CD4-positive, alpha-beta T cell treated with Interleukin-12 subunit alpha and Interleukin-12 subunit beta, for 1 hour (primary cell): ENCODE data around the gene PIK3C2B.

Source experiments
- DNase-seq: peaks from one replicate; pipeline ENCODE4 v3.0.0-alpha.2; 2020

Gene PIK3C2B

DNA sequence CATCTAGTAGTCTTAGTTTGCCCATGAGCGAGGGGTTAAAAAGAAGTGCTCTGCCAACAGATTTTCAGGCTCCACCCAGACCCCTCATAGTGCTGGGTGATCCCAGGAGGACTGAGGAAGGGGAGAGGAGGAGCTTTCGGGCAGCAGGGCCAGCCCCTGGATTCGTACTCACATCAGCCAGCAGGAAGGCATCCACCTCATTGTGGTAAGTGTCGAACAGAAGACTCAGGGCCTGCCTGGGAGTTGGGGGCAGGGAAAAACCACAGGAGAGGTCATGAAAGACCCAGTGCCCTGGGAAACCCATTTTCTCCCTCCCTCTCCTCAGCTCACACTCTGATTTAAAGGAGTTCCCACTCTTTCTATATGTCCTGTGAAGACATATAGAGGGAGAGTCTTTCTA, 34.9 kb downstream of the PIK3C2B start:
- no peak for DNase-seq

GRCh38 chr1:204457666-204458065, 36.9 kb downstream of the PIK3C2B start:
- no peak for DNase-seq

DNA sequence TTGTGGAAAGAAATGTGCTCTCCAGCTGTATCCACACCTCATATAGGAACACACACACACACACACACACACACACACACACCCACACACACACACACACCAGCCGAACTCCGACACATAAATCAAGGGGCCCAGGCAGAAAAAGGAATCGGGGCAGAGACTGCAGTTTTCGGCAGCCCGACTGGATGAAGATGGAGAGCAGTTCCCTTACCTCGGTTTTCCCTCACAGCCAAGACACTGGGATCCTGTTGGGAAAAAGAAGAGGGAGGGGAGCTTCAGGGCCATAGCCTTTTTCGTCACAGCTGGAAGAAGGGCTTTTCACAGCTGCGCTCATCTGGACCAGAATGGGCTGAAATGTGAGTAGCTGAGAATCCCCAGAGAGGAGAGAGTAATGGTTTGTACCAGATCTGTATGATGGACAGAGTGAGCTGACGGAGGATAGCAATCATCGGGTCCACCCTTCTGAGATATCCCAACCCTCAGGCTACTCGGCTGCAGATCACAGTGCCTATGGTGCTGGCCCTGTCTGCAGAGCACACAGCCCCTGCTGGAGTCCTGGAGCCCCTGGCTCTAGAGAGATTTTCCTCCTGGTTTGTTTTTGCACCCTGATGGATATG, 37.7 kb downstream of the PIK3C2B start:
- DNase-seq = no peak

DNA sequence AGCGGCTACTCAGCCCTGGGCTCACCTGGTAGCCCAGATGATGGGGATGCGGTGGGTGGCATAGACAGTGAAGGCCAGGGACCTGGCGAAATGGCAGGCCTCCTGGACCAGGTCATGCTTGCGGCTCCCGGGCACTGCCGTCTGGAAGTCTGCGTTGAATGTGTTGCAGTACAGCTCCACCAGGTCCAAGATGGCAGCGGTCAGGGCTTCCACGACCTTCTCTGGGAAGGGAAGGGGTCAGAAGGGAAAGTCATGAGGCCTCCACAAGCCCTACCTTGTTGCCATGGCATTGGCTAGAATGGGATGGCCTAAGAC, 38.8 kb downstream of the PIK3C2B start:
- no peak for DNase-seq

DNA sequence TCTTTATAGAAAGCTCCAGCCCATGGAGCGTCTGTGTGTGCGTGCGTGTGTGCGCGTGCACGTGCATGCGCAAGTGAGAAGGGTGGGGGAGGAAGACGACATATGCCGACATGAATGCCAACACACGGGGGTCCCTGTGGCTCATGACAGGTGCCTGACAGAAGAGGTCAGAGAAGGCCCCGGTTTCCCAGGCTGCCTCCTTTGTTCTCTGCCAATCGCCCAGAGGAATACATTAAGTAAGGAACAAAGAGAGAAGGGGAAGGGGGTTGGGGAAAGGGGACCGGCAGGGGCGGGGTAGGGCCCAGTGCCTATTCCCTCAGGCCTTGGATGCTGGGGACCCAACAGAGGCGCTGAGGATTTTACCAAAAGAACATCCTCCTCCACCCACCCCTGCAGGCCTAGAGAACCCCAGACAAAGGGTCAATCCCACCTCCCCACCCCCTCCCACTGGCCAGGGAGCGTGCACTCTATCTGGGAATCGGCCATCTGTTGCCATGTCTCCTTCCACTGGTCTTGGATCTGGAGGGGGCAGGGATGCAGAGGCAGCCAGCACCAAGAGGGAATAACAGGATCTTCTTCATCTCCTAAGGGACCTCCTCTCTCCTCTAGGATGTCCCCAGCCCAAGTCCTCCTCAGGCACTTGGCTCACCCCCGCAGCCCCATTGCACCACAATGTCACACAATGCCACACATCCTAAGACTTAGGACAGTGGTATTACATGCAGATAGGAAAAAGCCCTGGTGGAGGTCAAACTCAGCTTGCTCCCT, 39.4 kb downstream of the PIK3C2B start:
- DNase-seq = no peak

DNA sequence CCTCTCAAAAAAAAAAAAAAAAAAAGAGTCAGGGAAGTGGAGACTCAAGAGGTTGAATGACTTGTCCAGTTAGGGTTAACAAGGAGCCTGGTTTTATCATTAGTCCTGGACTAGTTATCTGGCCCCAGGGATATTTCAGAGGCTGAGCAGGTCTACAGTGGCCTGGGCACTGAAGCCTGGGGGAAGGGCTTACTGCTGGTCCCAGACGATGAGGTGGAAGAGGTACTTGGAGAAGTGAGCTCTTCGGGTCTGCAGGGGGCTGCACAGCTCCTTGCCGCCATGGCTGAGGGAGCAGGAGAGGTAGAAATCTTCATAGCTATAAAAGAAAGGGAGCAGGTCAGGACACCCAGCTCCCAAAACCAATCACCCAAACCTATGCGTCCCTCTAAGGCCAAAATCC, 40.1 kb downstream of the PIK3C2B start:
- DNase-seq = no peak

GRCh38 chr1:204453141-204453772, 41.3 kb downstream of the PIK3C2B start:
- peak; percentile 88 for DNase-seq

- DNase-seq = no peak
Measured at GRCh38 chr1:204451352-204452124, 43.1 kb downstream of the PIK3C2B start.

- no peak for DNase-seq
Measured at GRCh38 chr1:204450461-204451257, 43.9 kb downstream of the PIK3C2B start.

- no peak for DNase-seq
Measured at GRCh38 chr1:204449678-204450280, 44.8 kb downstream of the PIK3C2B start.

DNA sequence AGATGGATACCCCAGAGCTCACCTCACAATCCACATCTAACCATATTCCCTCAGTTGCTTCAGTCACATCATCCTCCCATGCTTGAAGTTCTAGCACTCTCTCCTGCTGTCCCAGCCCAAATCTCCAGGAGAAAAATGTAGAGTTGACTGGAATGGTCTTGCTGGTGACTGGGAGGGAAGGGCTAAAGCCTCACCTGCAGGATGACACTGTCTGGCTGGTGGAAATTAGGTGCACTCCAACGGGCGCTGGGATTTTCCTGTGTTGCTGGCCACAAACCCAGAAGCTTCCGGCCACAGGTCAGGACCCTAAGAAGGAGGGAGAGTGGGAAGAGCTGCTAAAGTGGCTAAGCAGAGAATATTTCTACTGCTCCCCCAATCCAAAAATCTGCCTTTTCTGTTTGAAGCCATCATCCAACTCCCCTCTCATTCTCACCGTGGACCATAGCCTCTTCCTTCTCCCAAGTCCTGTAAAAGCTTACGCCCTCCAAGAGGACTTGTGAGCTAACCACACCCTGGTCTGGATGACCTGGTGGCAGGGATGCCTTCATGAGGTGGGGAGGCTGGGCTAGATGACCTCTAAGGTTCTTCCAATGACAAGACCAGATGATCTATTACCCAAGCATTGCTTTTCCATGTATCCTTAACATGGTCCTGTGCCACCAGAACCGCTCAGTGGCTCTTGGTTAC, 45.5 kb downstream of the PIK3C2B start:
- DNase-seq = no peak

GRCh38 chr1:204448344-204448964, 46.2 kb downstream of the PIK3C2B start:
- DNase-seq = no peak

- no peak for DNase-seq
Measured at GRCh38 chr1:204447736-204448135, 46.9 kb downstream of the PIK3C2B start.

- DNase-seq = no peak
Measured at GRCh38 chr1:204447190-204447589, 47.4 kb downstream of the PIK3C2B start.

GRCh38 chr1:204446413-204447111, 48.0 kb downstream of the PIK3C2B start:
- peak; percentile 85 for DNase-seq

DNA sequence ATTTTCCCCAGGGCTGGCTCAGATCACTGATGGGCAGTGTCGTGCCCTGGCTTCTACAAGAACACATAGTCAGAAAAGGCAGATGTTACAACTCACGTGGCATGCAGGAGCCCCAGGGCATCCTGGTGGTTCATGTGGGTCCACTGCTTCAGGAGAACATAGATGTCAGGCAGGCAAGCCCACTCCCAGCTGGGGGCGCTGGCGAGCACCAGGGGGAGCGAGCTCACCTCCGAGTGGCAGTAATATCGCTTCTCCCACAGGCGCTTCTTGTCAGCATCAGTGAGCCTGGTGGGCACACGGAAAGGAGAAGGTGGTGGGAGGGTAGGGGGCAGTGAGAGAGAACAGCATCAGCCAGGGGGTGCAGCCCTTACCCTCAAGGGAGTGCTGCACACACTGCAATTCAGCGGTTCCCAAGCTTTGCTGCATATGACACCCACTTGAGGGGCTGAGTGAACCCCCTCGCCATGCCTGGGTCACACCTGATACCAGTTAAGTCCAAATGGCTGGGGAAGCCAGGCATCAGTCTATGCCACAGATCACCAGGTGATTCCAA, 48.7 kb downstream of the PIK3C2B start:
- DNase-seq = peak; percentile 52
